ENCODE measurements around the gene SEMA3C.
A peak's percentile ranks its signal among the peaks of the same experiment; 100 is the strongest.

The SEMA3C gene

DNA sequence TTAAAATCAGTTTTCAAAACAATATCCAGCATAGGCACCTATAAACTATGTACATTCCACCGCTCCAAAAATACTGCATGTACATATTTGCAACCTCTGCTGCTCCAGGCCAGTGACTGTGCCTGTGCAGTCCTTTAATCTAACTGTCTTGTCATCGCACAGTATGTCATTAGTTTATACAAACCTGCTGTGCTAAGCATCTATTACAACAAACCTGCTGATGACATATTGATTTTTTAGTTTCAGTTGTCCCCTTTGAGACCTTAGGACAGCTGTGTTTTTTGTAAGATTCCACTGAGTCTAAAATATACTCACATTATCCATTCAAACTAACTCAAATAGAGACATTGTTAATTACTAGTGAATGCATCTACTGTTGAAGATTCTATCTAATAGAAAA lies 33.1 kb downstream of the SEMA3C start:
- DNase-seq (ENCODE audit: low spot score) = no peak

DNA sequence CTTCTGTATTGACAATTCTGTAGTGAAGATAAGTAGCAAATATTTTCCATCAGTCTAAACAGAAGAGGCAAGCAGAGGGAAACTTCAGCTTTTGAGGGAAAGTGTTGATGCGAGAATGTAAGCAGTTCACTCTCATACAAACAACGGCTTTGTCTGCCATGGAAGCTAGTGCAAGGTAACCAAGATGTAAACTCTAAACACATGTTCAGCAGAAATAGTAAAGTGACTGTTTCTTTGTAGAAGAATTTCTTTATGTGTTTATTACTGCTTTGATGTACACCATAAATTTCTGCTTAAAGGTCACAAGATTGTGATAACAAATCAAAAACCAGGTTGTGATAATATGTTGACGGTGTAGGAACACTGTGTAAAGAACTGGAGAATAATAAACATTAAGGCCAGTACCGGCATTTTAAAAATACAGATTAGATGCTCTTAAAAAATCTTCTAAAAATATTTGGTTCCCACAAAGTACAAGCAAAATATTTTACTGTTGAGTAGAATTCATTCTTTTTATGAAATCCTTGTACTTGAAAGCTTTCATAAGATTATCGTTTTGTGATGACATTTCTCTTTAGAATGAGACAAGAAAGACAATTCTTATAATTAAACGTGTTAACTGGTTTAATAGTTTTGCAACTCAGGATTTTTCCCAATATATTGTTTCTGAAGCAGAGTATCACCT lies 34.2 kb downstream of the SEMA3C start:
- DNase-seq (ENCODE audit: low spot score) = no peak

DNA sequence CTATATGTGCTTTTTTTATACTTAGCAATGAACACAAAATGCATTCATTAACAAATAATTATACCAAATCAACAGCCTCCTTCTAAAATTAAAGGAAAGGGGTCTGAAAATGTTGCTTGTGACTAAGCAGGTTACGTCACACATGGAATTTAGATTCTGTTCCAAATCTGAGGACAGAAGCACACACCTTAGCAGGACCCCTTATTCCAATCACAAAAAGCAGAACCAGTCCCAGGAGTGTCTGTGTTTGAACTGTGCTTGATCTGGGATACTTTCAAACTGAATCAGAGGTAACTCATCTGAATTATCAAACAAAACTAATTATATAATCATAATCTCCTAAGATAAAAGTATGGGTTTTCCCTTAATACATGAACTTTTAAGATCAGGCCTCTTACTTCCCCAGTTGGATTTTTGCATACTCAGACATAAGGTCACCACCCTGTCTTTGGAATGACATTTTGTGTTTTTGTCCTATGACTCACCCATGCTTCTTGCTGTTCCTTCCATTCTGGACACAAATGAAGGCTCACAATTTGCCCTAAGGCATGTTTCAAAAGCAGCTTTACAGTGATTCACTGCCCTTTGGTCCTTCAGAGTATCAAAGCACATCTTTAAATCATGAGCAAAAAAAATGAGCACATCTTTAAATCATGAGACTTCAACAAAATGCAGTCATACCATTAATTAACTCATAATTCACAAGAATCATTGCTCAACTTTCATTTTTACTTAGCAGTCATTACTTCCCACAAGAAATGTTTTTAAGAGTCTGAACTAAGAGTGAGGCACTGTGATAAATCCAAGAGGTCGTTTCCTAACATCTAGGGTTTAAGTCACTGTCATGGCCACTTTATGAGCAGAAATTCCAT lies 35.5 kb downstream of the SEMA3C start:
- peak; percentile 44 for DNase-seq (ENCODE audit: low spot score)

DNA sequence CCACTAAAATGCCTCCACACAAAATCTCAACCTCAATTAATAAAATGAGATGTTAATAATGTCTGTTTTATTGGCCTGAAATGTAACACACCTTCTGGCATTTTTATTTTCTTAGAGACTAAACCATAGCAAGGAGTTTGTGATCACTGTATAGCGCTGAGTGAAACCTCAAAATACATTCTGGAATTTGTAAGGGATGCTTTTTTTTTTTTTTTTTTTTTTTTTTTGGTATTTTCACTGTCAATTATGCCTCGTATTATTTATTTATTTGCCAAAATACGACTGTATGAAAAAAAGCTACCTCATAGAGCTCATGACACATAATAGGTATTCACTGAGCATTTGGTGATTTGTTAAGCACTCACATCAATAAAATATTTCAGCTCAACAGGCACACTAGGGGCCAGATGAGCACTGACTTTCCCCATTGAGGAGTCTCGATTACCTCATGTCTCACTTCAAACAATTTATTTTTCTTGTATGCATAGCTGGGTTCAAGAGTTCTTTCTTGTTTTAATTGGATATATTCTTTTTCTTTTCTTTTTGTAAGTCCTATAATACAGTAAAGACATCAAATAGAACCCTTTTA lies 36.5 kb downstream of the SEMA3C start:
- DNase-seq (ENCODE audit: low spot score) = no peak

DNA sequence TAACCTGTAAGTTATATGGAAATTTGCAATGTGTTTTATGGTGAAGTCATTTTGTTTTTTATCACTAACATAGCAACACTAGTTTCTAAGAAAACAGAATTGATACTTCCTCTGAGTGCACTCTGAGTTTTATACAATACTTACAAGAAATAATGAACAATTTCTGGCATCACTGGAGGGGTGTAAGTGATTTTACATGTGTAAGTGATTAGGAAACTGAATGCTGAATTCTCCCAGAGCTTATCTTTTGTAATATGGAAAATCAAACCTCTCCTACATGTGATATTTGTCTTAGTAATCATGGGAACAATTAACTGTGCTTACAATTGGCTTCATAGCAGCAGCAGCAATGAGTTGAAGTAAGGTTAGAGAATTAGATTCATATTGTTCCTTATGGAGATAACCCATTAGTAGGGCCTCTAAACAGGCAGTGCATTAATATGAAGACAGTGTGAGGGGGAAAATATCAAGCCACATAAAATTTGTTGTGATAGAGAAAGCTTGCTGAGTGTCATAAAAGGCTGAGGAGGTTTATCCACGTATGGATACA lies 37.4 kb downstream of the SEMA3C start:
- no peak for DNase-seq (ENCODE audit: low spot score)

DNA sequence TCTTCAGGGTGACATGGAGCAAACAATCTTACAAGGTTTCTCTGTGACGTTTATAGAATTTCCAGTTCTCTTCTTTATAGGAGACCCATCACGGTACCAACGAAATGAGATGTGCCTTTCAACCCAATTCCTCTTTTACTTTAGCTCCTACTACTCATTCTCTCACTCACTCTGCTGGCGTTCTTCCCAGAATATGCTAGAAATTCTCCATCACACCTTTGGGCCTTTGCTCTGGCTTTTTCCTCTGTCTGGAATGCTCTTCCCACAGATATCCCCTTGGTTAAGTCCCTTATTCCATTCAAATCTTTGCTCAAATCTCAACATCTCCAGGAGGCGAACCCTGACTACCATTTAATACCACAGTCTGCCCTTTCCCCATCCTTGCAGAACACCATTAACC lies 39.0 kb downstream of the SEMA3C start:
- no peak for DNase-seq (ENCODE audit: low spot score)

DNA sequence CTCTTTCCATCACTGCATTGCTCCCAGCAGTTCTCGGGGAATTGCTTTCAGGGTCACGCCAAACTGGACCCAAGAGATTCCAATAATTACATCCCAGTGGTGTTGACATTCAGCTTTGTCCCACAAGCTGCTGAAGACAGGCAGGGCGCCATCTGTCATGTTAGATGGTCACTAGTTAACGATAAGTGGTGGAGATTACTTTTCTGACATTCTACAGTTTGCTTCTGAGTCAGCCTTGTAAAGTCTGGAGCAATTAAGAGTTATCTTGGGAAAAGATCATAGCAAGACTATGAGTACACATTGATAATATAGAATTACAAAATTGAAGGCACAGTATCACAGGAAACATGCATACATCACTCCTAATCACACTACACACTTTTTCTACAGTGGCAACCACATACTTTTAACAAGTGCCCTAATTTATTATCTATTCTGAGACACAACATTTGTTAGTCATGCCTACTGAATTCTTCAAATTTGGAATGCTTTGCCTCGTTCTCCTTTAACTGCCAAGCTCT lies 41.9 kb downstream of the SEMA3C start:
- DNase-seq (ENCODE audit: low spot score) = no peak

DNA sequence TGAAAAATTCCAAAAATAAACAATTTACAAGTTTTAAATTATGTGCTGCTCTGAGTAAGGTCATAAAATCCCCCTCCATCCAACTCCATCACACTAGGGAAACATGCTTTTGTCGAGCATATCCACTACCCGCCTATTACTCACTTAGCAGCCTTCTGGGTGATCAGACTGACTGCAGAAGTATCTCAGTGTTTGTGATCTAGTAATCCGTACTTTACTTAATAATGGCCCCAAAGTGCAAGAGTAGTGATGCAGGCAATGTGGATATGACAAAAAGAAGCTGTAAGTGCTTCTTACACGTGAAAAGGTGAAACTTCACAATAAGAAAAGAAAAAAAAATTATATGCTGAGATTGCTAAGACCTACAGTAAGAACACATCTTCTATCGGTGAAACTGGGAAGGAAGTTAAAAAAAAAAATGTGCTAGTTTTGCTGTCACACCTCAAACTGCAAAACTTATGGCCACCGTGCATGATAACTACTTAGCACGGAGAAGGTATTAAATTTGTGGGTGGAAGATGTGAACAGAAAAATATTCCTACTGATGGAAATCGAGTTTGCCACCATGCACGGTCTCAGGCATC lies 43.2 kb downstream of the SEMA3C start:
- DNase-seq (ENCODE audit: low spot score) = no peak

DNA sequence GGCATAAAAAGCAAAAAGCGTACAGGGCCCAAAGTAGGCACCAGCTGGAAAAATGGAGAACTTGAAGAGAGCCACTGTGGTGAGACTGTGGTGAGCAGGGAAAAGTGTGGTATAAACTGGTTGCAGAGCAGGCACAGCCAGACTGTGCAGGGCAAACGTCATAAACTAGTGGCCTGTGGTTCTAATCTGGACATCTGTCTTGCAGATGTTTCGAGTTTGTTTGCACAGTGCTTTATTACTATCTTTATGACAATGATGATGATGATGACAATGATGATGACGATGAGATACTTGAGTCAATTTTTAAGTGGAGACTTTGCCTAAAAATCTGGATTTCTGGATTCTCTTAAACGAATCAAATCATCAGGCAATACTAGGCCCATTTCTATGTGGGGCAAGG lies 45.7 kb downstream of the SEMA3C start:
- DNase-seq (ENCODE audit: low spot score) = no peak

DNA sequence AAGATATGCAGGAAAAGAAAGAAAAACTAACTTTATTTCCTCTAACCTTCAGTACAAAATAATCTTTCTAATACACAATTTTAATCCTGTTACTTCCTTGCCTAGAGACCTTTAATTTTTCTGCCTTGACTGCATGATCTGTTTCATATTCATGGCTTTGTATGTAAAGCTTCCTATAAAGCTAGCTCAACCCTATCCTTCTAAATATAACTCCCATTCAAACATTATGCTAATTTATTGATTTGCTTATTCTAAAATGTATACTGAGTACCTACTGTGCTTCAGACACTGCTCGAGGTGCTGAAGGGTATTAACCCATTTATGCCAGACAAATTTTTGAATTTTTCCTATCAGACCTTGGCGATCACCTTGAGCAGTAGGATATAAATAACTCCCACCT lies 47.6 kb downstream of the SEMA3C start:
- DNase-seq (ENCODE audit: low spot score) = no peak

DNA sequence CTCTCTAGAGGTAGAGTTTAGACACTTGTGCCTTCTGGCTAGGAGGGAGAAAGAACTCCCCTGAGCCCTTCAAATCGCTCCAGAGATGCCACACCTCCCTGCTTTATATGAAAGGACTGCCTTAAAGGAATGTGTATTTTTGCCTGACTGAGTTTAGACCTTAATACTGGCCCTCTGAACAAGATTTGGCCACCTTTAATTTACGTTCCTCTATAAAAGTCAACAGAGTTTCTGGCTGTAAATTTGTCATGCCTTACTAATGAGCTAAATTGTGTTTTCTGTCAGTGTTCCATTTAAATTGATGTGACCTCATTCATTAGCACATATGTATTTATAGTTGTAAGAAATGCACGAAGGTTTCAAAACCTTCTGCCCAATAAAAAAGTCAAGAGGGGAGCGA lies 48.0 kb downstream of the SEMA3C start:
- DNase-seq (ENCODE audit: low spot score) = no peak

DNA sequence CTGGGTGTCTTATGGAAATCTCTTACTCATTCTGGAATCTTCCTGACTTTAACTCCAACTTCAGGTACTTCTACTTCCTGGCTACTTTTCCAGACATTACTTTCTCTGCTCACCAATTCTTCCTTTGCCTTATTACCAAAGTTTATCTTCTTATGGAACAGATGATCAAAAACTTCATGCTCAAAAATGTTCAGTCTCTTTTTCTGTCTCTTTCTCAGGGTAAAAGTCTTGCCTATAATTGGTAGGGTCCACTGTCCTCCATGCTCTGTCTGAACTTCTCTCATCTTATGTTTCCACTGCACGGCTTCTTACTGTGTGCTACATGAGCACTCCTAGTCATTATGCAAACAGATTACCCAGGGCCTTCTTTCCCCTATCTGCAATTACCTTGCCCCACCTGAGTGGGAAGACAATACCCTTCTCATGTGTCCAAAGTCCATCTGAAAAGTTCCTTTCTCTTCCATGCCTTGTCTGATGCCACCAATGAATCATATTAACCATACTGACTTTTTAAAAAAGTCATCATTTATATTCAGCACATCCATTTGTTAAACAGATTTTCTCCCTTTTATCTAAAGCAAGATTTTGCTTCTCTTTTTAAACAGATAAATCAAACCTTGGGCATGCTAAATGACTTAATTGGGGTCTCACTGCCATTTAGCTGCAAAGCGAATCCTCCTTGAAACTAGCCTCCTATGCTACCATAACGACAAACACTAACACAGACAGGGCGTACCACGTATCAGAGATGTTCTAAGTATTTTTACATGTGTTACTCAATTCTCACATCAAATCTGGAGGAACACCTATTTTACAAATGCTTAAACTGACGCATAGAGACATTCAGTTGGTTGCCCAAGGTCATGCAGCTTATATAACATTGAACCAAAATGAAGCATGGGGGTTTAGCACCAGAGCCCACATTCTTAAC lies 48.8 kb downstream of the SEMA3C start:
- no peak for DNase-seq (ENCODE audit: low spot score)

DNA sequence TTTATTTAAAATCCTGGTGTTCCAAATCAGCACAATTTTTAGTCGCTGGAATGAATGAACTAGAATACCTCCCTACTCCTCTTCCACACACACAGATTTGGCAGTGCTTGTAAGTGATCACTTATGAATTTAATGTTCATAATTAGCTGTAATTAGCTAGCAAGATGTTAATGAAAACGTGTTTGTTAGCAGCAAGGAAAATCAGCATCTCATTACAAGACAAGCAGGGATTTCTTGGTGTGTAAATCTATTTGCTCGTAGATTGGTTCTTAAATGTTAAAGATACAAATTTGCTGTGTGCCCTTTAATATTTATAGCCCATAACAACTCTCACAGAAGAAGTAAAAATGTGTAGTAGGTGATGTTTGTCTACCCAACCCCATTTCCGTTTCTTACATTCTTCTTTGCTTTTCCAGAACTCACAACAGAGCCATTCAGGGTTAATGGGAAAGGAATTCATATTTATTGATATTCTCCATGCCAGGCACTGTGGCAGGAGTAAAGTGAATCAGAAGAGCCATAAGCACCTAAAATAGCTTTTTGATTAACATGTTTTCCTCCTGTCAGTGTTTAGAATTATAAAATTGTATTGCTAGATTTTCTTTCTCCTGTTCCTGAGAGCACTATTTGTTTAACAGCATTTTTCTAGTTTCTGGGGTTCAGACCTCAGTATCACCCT lies 49.6 kb downstream of the SEMA3C start:
- DNase-seq (ENCODE audit: low spot score) = no peak

DNA sequence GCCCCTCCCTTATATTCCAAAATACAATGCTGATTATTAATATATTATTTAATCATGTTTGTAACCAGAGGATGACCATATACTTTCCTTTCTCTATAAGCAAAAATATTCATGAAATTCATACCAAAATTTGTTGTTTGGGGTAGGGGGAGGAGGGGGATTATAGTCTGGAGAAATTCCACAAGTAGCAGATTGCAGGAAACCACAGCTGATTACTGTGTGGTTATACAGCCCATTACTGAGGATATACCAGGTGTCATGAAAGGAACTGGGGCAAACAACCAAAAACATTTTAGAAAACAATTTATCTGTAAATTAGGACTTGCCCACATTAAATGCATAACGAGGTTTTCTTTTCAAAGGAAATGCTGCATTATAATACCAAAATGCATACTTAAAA lies 50.3 kb downstream of the SEMA3C start:
- DNase-seq (ENCODE audit: low spot score) = no peak

DNA sequence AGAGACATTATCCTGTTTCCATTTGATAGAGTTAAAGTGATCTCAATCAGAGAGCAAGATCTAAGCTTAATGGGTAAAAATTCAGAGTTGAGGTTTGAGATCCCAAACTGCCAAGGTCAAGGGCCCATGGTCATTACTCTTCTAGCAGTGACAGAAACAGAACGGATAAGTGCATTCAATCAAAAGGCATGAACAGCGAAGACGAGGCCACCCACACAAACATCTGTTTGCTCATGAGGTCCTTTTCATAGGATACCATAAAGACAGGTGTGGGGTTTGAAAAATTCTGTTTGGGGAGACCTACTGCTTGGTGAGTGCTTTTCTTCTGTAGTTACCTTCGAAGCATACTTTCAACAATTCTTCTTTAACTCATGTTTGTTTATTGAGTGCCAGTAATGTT lies 58.3 kb downstream of the SEMA3C start:
- DNase-seq (ENCODE audit: low spot score) = no peak

DNA sequence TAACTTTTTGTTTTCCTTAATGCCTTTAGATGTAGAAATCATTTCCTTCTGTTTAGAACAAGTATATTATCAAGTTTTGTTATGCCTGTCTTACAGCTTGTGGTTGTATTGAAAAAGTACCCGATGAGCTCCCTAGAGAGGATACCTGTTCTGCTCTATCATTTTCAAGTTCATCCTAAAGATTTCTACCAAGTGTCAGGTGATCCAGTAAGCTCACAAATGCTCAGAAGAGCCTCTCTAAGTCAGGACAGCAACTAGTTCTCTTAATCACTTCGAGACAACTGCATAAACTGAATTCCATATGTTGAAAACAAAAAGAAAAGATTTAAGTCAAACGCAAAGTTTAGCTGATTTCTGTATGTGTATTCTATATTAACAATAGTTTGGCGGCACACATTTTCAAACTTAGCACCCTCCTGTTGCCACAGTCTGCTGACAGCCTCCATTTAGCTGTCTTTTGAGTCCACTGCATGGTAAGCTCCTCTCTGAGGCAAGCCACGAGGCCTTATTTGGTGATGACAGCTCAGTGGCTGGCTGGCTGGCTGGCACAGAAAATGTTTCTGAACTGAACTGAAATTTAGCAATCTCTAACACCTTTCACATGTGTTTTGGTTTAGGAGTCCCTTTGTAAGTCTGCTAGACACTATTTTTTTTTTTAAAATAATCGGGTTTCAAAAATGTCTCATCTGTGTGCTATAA lies 59.4 kb downstream of the SEMA3C start:
- DNase-seq (ENCODE audit: low spot score) = no peak

DNA sequence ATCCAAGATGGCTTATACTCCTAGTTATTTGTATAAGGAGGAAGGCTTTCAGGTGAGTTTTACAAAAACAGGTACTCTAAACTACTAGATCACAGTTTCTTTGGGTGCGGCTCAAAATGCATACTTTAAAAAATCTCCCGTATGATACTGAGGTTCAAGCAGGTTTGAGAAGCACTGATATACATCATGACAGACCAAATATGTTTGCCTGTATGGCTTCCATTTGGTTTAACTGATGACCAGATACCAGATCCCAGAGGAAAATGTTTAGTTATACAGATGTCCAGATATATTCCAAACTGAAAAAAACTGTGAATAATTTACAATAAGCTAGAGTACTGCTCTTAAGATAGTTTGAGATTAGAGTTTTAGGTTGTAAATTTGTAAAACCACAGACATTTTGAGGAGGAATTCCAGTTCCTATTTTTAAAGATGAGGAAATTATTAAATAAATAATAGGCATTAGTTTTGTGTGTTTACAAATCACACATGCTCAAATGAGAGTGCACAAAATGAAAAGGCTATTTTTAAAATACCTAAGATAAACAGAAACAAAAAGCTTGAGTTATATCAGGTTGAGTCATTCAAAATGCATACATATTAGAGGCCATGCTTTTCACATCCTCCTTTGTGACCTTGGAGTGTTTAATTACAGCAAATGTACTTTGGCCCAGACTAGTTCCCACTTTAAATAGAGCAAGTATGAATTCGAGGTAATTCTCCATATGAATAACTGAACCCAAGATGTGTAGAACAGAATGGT lies 60.5 kb downstream of the SEMA3C start:
- DNase-seq (ENCODE audit: low spot score) = no peak

DNA sequence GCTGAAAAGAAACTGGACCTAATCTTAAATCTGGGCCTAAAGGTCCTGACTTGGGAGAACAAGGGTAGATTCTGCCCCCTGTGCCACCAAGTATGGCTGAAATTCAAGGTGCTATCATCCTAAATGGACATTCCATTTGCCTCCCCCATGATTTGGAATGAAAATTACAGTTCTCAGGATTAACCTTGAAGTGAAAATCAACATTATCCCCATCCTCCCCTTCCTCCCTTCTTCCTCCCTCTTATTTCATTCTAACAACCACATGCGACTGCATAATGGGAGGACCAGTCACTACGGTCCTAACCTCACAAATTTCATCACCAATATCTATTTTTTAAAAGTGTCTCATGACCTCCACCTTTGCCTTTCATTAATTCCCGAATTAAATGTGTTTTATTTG lies 62.1 kb downstream of the SEMA3C start:
- no peak for DNase-seq (ENCODE audit: low spot score)

DNA sequence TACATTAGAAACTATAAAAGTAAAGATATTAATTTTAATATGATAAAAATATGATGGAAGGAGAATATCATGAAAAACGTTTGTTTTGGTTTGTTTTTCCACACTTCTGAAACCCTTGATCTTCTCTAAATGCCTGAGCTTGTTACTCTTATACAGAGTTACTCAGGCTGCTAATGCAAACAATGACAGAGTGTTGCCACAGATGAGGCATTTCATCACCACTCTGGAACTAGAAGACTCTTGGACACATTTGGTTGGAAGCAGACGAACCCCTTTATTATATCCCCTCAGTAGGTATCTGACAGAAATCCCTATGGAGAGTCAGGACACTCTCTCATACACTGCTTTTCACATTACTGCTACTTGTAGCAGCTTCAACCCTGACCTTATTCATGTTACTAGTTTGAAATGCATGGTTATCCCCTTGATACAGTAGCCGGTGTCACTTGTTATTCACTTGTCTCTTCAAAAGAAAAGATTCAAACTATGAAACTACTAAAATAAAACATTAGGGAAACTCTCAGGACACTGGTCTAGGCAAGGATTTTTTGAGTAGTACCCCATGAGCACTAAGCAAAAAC lies 66.9 kb downstream of the SEMA3C start:
- DNase-seq (ENCODE audit: low spot score) = peak; percentile 4

Measured in hepatic stellate cell (primary cell).